GM18520 (cell line): ENCODE data around the gene DCLK1.

Experiments
- ATAC-seq: cut with Tn5 transposase; IDR thresholded peaks from one replicate; pipeline ENCODE4 v1.9.1; 2021; ENCODE audit not compliant: unreplicated experiment

Gene DCLK1

GRCh38 chr13:36051082-36051481, 80.1 kb downstream of the DCLK1 start:
- no peak for ATAC-seq

GRCh38 chr13:36046672-36047071, 84.5 kb downstream of the DCLK1 start:
- peak; percentile 76 for ATAC-seq

- ATAC-seq: no peak
These were observed 92.2 kb downstream of the DCLK1 start for GRCh38 chr13:36038785-36039555.

GRCh38 chr13:36033035-36033434, 98.1 kb downstream of the DCLK1 start:
- ATAC-seq: no peak

- no peak for ATAC-seq
These were observed 99.7 kb downstream of the DCLK1 start for GRCh38 chr13:36031490-36031889.

GRCh38 chr13:36030670-36031331, 100.4 kb downstream of the DCLK1 start:
- ATAC-seq: no peak

- no peak for ATAC-seq
These were observed 102.0 kb downstream of the DCLK1 start for GRCh38 chr13:36029166-36029565.

GRCh38 chr13:36028359-36029025, 102.7 kb downstream of the DCLK1 start:
- ATAC-seq: no peak

- no peak for ATAC-seq
These were observed 104.7 kb downstream of the DCLK1 start for GRCh38 chr13:36026531-36026930.

- no peak for ATAC-seq
These were observed 116.4 kb downstream of the DCLK1 start for GRCh38 chr13:36014763-36015162.

GRCh38 chr13:36006894-36007675, 124.1 kb downstream of the DCLK1 start:
- ATAC-seq: no peak

- no peak for ATAC-seq
These were observed 124.8 kb downstream of the DCLK1 start for GRCh38 chr13:36006347-36006746.

GRCh38 chr13:36001561-36001960, 129.6 kb downstream of the DCLK1 start:
- ATAC-seq: no peak

- no peak for ATAC-seq
These were observed 131.2 kb downstream of the DCLK1 start for GRCh38 chr13:36000028-36000427.

GRCh38 chr13:35996360-35996759, 134.8 kb downstream of the DCLK1 start:
- ATAC-seq: no peak

GRCh38 chr13:35995136-35995535, 136.0 kb downstream of the DCLK1 start:
- ATAC-seq: no peak

- no peak for ATAC-seq
These were observed 136.8 kb downstream of the DCLK1 start for GRCh38 chr13:35994131-35994966.

- ATAC-seq: no peak
These were observed 137.5 kb downstream of the DCLK1 start for GRCh38 chr13:35993686-35994085.

- ATAC-seq: no peak
These were observed 138.2 kb downstream of the DCLK1 start for GRCh38 chr13:35992964-35993363.

- ATAC-seq: no peak
These were observed 141.0 kb downstream of the DCLK1 start for GRCh38 chr13:35990196-35990595.
